Umbilical cord (tissue), 2 donors: ENCODE results near the gene PAK1. TPM values are rescaled to one million over a fixed set of nuclear protein-coding genes. Genes with fewer than 3 reads are reported as not detected.

Source experiments
- DNase-seq: peaks from one replicate; pipeline ENCODE4 v3.0.0-alpha.2; 2015; ENCODE audit warnings: low spot score
- total RNA-seq: library from RNA; depleted of rRNA; stranded (reverse); fragments of >200 nt; gene quantifications from one replicate; pipeline ENCODE4 v1.2.3, GENCODE V29; 2014; ENCODE audit warnings: low replicate concordance; ENCODE audit not compliant: insufficient read depth

PAK1 gene
- total RNA-seq, 1 donor from 2014 or later: 20.2 TPM

GRCh38 chr11:77474684-77475060, 778 bp upstream of the PAK1 start:
- no peak for DNase-seq

GRCh38 chr11:77472991-77473800, 698 bp downstream of the PAK1 start:
- DNase-seq: peak; percentile 31

GRCh38 chr11:77471558-77472193, 2.2 kb downstream of the PAK1 start:
- peak; percentile 17 for DNase-seq

GRCh38 chr11:77470971-77471370, 2.9 kb downstream of the PAK1 start:
- DNase-seq: no peak

GRCh38 chr11:77470504-77470903, 3.4 kb downstream of the PAK1 start:
- DNase-seq: no peak

- DNase-seq: peak; percentile 37
These were observed 5.4 kb downstream of the PAK1 start for GRCh38 chr11:77468527-77468926.

GRCh38 chr11:77467993-77468392, 5.9 kb downstream of the PAK1 start:
- DNase-seq: no peak

- no peak for DNase-seq
These were observed 6.7 kb downstream of the PAK1 start for GRCh38 chr11:77467233-77467632.

- DNase-seq: no peak
These were observed 16.6 kb downstream of the PAK1 start for GRCh38 chr11:77457340-77457739.

- no peak for DNase-seq
These were observed 18.2 kb downstream of the PAK1 start for GRCh38 chr11:77455740-77456139.

- DNase-seq: no peak
These were observed 18.8 kb downstream of the PAK1 start for GRCh38 chr11:77454867-77455655.

GRCh38 chr11:77450227-77450626, 23.7 kb downstream of the PAK1 start:
- DNase-seq: no peak

- DNase-seq: no peak
These were observed 24.1 kb downstream of the PAK1 start for GRCh38 chr11:77449784-77450183.

GRCh38 chr11:77449060-77449521, 24.8 kb downstream of the PAK1 start:
- no peak for DNase-seq

GRCh38 chr11:77448269-77448668, 25.6 kb downstream of the PAK1 start:
- no peak for DNase-seq

GRCh38 chr11:77446911-77447629, 26.8 kb downstream of the PAK1 start:
- no peak for DNase-seq

GRCh38 chr11:77444261-77444660, 29.6 kb downstream of the PAK1 start:
- no peak for DNase-seq

- no peak for DNase-seq
These were observed 31.4 kb downstream of the PAK1 start for GRCh38 chr11:77442394-77443053.

GRCh38 chr11:77441426-77441825, 32.5 kb downstream of the PAK1 start:
- no peak for DNase-seq

- no peak for DNase-seq
These were observed 33.2 kb downstream of the PAK1 start for GRCh38 chr11:77440678-77441077.

GRCh38 chr11:77438487-77438886, 35.4 kb downstream of the PAK1 start:
- DNase-seq: no peak
